Measurements from ENCODE around the gene PSMD3.

The PSMD3 gene

DNA sequence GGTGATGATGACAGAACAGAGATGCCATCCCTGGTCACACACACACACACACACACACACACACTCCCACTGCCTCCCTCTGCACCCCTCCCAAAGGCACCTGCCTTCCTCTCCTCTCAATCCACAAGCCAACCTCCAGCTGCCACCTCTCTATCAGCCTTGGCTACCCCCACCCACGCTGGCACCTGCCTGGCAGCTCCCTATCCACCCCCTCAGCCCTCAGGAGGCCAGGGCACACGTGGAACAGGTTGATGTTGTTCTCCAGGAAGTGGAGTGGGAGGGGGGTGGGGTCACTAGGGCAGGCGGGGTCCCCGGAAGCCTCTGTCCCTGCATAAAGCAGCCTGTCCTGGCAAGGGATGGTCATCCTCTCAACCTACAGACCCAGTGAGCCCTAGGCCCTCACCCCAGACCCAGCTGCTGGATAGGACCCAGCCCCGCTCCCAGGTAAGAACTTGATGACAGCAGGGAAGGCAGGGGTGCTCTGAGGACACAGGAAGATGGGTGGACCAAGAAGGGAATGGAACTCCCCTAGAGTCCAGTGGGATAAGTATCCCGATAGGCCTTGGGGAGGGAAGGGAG is 17.9 kb upstream of the PSMD3 start, which contains the start of gene GSDMA:
Gene GSDMA, plus strand, starts transcription at position 363 of the 579 bp plus-strand sequence. CDS start 2,684 bp downstream, outside the sequence.
- no peak for DNase-seq

DNA sequence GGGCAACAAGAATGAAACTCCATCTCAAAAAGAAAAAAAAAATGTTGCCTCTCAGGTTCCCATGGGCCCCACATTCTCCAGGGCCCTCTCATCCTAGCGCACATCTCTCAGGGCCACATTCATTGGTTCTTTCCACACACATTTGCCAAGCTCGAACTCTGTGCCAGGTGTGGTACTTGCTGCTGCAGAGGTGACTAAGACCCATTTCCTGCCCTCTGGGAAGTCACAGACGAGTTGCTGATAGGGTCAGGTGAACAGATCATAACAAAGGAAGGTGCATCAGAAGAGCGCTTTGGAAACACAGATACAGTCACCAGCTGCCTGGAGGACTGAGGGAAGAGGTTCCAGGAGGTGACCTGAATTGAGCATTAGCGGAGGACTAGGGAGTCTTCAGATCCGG is 16.8 kb upstream of the PSMD3 start:
- no peak for DNase-seq

DNA sequence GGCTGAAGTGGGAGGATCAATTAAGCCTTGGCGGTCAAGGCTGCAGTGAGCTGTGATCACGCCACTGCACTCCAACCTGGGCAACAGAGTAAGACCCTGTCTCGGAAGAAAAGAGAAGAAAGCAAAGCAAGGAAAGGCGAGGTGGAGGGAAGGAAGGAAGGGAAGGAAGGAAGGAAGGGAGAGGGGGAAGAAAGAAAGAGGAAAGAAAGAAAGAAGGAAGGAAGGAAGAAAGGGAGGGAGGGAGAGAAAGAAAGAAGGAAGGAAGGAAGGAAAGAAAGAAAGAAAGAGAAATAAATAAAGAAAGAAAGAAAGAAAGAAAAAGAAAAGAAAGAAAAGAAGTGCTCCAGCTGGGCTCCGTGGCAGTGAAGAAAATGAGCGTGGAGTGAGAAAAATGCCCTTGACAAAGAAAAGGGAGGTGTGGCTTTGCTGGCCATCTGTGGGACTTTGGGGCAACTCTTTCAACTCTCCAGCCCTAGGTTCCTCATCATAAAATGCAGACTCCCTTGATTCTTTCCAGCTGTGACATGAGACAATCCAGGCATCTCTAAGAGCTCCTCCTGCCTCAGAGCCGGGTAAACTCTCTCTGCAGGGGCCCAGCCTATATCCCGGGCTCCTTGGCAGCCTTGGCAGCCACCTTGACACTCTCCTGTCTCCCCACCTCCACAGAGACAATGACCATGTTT is 15.4 kb upstream of the PSMD3 start:
- no peak for DNase-seq

DNA sequence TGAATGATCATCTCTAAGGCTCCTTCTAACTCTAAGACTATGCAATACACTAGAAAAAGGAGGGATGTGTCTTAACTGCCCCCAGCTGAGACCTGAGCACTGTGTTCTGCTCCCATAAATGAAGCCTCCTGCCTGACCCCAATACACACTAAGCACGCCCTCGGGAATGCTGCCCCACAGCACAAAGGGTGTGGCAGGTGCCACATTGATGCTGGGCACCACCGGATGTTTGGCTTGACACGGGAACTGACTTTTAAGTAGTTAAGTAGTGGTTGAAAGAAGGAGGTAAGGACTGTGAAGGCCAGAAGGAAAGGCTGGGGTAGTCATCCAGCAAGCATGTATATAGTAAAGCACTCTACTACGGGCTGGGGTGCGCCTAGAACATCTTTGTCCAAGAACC is 13.8 kb upstream of the PSMD3 start:
- DNase-seq: no peak

DNA sequence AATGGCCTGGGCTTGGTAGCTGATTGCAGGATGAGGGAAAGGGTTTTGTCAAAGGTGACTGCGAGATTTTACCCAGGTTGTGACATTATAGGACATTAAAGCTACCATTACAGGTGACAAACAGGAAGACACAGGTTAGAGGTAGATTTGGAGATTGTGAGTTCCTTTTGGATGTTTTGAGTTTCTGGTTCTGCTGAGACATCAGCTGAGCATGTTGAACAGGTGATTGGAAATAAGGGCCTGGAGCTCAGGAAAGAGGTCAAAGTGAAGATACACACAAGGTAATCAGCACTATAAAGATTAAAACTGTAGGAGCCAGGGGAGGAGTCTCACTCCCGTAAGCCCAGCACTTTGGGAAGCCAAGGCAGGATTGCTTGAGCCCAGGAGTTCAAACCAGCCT is 11.8 kb upstream of the PSMD3 start:
- DNase-seq: no peak

DNA sequence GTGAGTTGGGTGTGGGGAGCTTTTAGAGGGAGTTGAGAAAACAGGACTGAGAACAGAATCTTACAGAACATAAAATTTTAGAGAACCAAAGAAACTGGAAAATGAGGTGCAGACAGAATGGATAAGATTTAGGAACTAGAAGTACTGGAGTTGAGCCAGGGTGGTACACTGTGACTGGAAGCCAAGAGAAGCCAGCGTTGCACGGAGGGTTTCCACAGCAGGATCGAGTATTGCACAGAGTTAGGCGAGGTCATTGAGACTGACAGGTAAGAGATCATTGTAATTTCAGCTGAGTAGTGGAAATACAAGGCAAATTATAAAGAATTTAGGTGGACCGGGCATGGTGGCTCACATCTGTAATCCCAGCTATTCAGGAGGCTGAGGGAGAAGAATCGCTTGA is 11.2 kb upstream of the PSMD3 start:
- DNase-seq: no peak

DNA sequence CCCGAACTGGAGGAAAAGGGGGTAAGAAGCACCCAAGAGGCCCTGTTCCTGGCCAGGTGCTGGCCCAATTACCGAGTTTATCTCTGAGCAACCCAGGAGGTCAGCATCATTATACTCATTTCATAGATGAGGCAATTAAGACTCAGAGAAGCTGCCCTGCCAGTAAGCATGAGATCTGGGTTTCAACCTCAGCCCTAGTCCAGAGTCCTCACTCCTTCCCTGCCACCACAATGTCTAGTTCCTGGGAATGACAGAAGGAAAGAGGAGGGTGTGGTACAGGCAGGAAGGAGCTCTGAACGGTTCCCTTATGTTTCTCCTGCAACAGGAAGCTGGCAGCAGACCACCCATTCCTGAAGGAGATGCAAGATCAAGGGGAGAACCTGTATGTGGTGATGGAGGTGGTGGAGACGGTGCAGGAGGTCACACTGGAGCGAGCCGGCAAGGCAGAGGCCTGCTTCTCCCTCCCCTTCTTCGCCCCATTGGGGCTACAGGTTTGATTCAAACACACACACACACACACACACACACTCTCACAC is 10.4 kb upstream of the PSMD3 start:
- DNase-seq: no peak

DNA sequence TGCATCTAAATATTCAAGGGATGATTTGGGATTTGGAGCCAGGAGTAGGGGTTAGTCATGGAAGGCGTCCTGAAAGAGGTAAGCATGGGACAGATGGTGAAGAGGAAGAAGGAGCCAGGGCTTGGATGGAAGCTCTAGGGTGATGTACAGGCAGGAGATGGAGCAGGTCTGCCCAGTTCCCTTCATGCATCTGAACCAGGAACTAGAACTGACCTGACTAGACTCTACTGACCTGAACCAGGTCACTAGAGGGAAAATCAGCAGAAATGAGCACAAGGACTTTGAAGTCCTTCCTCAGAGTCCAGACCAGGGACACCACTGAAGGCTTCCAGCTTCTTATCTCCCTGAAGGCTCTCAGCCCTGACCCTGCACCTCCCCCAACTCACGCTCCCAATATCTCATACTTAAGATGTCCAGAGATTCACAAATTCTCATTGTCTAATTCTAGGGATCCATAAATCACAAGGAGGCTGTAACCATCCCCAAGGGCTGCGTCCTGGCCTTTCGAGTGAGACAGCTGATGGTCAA is 9.5 kb upstream of the PSMD3 start:
- DNase-seq: no peak

DNA sequence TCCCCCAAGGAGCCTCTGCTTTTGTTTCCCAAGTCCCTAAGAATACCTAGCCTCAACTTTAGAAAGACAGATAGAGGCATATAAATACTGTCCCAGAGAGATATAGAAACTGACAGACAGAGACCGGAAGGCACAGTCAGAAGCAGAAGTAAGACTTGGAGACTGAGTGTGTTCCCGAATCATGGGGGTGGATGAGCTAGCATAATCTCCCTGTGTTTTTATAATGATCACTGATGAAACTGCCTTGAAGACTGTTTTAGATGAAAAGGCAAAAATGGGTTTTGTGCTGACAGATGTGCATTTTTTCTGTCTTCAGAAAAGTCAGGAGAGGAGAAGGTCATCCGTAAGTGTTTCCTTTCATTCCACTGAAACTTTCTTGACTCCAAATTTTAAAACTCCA is 8.3 kb upstream of the PSMD3 start:
- DNase-seq: peak; percentile 27 to 36

DNA sequence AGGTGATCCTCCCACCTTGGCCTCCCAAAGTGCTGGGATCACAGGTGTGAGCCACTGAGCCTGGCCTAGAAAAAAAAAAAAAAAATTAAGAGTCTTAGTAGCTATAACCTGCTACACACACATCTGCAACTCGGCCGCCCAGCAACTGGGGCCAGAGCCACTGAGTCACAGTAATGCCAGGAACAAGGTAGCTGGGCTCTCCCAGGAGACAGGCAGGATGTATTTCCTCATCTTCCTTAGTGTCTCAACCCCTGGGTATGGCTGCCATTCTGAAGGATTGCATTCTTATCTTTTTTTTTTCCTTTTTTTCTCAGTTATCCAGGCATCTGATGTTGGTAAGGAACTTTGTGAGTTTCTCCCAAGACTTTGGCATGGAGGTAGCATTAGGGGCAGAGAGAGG is 7.1 kb upstream of the PSMD3 start:
- DNase-seq: no peak

DNA sequence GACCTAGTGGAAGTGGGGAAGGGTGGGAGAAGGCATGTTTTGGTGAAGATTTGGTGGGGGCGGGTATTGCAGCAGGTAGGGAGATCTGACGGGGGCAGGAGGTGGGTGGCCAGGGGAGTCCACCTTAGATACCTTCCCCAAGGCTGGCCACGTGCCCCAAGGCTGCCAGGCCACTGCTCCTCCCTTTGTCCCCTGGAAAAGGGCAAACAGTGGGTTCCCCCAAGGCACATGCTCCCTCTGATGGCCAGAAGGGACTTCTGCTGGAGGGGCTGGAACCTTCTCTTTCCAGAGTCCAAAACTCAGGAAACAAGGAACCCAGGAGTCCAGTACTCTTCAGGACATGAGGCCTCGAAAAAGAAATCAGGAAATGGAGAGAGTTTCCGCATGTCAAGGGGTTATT is 6.2 kb upstream of the PSMD3 start:
- no peak for DNase-seq

DNA sequence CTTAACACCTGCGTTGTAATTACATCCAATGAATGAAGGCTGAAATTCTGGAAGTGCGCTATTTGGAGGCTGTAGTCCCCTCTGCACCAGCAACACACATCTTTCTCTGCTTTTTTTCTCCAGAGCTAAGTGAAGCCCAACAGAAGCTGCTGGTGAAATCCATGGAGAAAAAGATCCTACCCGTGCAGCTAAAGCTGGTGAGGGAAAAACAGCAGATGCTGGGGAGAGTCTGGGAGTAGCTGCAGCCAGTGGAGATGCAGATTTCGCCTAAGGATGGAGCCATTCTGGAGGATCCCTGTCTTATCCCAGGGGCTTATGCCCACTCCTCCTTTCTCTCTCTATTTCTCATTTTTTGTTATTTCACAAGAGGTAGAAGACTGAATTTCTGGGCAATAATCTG is 4.8 kb upstream of the PSMD3 start:
- DNase-seq: no peak

DNA sequence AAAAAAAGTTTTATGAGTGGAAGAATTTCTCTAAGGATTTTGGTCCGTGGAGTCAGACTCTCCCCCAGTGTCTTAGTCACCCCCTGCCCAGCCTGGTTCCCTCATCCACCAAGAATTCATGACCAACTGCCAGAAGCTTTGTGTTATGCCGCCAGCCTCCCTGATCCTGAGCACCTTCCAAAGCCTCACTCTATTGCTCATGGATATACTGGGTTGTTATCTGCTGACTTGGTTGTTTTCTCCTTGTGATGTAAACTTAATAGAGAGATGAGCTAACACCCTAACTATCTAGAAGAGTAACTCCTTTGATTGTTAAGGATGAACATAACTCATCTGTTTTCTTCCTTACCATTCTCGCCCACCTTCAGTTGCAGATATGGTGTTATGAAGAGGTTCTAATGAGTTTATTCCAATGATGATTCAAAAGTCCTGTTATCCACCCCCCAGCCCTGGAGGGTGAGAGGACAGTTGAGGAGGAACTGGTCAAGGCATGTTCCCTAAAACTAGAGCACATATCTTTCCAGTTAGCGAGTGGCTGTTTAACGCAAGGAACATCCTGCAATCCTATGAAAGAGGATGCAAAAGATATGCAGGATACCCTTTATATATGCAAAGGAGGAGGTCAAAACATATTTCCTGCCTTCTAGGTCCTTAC is 1.5 kb upstream of the PSMD3 start:
- no peak for DNase-seq

DNA sequence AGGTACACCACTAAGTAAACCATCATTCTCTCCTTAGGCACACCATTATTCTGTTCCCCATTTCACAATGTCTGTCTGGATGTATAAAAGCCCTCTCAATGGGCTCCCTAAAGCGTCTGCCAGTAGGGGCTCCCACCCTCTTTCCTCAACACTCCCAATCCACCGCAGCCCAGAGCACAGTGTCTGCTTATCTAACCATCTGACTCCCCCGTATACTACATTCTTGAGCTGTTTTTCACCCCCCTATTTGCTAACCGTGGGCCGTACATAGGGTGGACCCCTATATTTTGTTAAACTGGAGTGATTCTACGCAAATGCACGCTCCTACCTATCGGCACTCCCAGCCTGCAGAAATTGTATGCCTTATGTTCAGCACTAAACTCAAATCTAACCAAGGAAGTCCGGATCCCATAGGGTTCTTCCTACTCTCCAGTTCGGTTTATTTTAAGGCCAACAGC is 685 bp upstream of the PSMD3 start:
- DNase-seq: peak; percentile 88 to 91

DNA sequence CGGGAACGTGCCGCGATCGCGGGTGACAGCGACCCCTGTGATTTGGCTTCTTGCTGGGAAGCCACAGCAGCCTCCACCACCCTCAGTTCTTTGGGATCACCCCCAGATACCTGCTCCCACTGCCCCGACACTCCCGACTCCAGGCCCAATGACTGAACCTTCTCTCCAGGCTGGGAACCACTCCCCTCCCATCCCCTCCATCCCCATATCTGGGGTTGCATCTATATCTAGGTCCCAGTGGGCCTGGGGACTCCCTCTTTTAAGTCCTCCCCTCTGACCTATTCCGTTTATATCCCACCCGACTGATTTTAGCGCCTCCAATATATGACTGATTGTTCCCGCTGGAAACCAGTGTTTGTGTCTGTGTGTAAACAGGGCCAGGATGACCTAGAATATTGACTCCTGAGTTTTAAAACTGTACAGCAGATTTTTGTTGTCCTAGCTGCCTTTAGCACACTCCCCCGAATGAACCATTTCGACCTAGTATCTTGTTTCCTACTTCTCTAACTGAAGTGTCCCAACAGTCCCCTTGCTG is 667 bp downstream of the PSMD3 start:
- DNase-seq: no peak

DNA sequence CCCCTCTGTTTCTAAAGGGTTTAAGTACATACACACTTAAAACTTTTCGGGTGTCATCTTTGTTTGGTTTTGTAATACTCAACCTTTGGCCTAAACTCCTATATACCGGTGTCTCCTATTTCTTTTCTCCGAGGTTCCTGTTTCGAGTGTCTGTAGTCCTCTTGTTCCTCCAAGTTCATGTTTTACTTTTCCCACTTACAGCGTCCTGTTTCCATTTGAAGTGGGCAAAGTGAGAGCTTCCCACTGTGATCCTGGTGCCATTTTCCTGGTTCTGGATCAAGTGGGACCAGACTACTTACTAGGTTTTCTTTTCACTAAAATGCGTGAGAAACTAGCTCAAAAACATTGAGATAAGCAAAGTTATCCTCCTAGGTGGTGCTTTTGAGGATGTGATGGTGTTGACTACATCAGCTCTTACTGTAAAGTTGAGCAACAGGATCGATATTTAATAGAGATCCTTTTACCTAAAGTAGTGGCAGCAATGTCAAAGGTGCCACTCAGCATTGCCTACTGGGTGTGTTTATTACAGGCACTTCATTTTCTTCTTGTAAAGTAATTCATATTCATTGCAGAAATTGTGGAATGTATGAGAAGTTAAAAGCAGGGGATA is 1.3 kb downstream of the PSMD3 start:
- DNase-seq: peak; percentile 45 to 56

DNA sequence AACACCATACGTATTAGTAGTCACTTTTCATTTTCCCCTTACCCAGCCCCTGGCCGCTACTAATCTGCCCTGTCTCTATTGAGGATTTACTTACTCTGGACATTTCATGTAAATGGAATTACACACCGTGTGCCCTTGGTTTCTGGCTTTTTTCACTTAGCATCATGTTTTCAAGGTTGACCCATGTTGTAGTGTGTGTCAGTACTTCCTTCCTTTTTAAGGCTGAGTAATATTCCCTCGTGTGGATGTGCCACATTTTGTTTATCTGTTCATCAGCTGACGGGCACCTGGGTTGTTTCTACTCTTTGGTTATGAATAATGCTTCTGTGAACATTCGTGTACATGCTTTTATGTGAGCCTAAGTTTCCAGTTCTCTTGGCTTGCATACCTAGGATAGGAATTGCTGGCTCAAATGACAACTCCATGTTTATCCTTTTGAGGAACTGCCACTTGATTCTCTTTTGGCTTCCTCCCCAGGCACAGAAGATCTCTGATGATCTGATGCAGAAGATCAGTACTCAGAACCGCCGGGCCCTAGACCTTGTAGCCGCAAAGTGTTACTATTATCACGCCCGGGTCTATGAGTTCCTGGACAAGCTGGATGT is 7.7 kb downstream of the PSMD3 start:
- no peak for DNase-seq

DNA sequence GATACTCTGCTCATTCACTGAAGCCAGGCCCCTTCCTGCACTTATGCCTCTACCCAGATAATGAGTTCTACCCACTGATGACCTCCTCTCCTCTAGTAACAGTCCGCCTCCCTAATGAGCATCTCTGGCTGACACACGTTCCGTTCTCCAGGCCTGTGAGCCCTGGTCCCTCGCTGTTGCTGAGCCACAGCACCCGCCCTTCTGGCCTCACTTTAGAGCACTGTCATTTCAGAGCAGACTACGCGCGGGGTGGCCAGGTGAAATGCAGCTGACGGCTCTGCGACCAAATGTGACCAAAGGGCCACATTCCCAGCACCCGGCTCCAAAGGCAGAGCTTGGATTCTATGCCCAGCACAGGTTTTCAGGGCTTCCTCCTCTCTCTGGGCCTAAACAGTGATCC is 13.8 kb downstream of the PSMD3 start:
- DNase-seq: no peak

DNA sequence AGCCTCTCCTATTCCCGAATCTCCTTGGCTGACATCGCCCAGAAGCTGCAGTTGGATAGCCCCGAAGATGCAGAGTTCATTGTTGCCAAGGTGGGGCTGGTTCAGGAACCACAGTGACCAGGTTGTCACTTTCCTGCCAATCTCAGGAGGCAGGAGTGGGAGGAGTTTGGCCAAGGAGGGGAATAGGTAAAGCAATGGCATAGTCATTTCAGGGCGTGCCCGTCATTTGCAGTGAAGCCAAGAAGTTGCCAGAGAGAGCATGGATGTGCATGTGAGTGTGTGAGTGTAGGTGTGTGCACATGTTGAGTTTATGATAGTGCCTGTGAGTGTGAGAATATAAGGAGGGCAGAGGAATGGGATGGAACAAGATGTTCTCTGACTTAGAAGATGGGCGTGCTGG is 14.8 kb downstream of the PSMD3 start:
- DNase-seq: no peak

DNA sequence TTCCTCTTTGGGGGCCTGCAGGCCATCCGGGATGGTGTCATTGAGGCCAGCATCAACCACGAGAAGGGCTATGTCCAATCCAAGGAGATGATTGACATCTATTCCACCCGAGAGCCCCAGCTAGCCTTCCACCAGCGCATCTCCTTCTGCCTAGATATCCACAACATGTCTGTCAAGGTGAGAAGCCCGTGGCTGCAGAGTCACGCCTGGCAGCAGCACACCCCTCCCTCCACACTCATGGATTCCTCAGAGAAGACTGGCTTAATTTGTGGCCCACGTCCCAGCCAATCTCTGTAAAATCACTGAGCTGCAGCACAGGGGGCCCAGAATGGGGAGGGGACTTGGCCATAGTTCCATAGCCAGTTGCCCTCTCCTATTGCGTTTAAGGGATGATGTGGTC is 15.6 kb downstream of the PSMD3 start:
- no peak for DNase-seq

DNA sequence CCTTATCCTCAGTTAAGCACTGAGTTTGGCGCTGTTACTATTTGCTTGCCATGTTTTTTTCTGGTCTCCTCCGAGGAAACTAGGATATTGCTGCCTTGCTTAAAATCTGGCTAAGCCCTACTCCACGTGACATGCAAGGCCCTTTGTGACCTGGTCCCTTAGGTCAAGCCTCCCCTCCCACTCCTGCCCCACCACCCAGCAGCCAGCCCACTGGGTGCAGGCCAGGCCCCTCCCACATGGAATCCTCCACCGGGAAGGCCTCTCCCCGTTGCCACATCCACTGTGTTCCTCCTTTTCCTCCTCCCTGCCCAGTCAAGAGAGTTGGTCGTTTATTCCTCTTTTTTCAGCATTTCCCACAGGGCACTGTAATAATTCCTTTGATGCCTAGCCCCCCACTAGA is 16.2 kb downstream of the PSMD3 start:
- no peak for DNase-seq

DNA sequence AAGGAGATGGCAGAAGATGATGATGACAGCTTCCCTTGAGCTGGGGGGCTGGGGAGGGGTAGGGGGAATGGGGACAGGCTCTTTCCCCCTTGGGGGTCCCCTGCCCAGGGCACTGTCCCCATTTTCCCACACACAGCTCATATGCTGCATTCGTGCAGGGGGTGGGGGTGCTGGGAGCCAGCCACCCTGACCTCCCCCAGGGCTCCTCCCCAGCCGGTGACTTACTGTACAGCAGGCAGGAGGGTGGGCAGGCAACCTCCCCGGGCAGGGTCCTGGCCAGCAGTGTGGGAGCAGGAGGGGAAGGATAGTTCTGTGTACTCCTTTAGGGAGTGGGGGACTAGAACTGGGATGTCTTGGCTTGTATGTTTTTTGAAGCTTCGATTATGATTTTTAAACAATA is 16.9 kb downstream of the PSMD3 start:
- no peak for DNase-seq

DNA sequence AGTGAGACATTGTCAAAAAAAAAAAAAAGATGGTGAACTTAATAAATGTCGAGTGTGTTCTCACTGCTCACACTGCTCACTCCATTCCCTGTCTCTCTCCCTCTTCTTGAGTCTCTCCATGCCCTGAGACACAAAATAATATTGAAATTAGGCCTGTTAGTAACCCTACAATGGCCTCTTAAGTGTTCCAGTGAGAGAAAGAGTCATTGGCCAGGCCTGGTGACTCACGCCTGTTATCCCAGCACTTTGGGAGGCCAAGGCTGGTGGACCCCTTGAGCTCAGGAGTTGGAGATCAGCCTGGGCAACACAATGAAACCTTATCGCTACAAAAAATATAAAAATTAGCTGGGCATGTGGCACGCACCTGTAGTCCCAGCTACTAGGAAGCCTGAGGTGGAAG is 18.5 kb downstream of the PSMD3 start:
- DNase-seq: no peak
